A673 (cell line): ENCODE measurements around the gene PLA2G12A. TPM values are rescaled to one million over a fixed set of nuclear protein-coding genes. Genes with fewer than 3 reads are reported as not detected.

Source experiments
- BruUV-seq: library from RNA; stranded (reverse); fragments of 400-500 nt; replicated peaks from 2 replicates; lab custom pipeline; 2021; lab: Mats Ljungman, UMichigan
- CTCF ChIA-PET: fragments of 300-600 bp; sonication (Branson Sonifier 250); formaldehyde crosslinking; loops from one replicate; lab custom pipeline; 2022; ENCODE audit warnings: antibody characterized with exemption; lab: Charles Lee
- POLR2A ChIA-PET: fragments of 300-600 bp; sonication (Branson Sonifier 250); formaldehyde crosslinking; loops from one replicate; lab custom pipeline; 2022; ENCODE audit warnings: antibody characterized with exemption; ENCODE audit not compliant: low non-redundant PET; lab: Charles Lee
- DNase-seq: peaks from one replicate; pipeline ENCODE4 v3.0.0-alpha.2; 2015; ENCODE audit warnings: low spot score
- H3K27ac ChIP-seq: fragments of 200-600 bp; sonication (generic); 2 replicates; pipeline ENCODE4 v1.5.1; 2016; ENCODE audit warnings: mixed run types, low read depth, mild to moderate bottlenecking, mixed read lengths, antibody characterized with exemption, low read length; ENCODE audit not compliant: poor library complexity, severe bottlenecking
- H3K27me3 ChIP-seq: fragments of 200-600 bp; sonication (generic); replicated peaks from 2 replicates; pipeline ENCODE4 v1.6.1; 2017; ENCODE audit warnings: mixed run types, low read depth, mild to moderate bottlenecking, mixed read lengths, antibody characterized with exemption, low read length; ENCODE audit not compliant: insufficient read depth, poor library complexity
- H3K36me3 ChIP-seq: fragments of 200-600 bp; sonication (generic); 2 replicates; pipeline ENCODE4 v1.6.1; 2016; ENCODE audit warnings: mixed run types, mild to moderate bottlenecking, mixed read lengths, antibody characterized with exemption, low read length; ENCODE audit not compliant: insufficient read depth, poor library complexity, severe bottlenecking
- H3K4me1 ChIP-seq: fragments of 200-600 bp; sonication (generic); 2 replicates; pipeline ENCODE4 v1.6.1; 2017; ENCODE audit warnings: mixed run types, mild to moderate bottlenecking, mixed read lengths, antibody characterized with exemption, low read length; ENCODE audit not compliant: insufficient read depth, poor library complexity, severe bottlenecking
- H3K4me3 ChIP-seq: fragments of 200-600 bp; sonication (generic); 2 replicates; pipeline ENCODE4 v1.5.1; 2016; ENCODE audit warnings: low read depth, mixed run types, mild to moderate bottlenecking, mixed read lengths, low read length; ENCODE audit not compliant: poor library complexity, severe bottlenecking
- H3K9me3 ChIP-seq: fragments of 200-600 bp; sonication (generic); 2 replicates; pipeline ENCODE4 v1.6.1; 2016; ENCODE audit warnings: mixed run types, low read depth, mild to moderate bottlenecking, mixed read lengths, antibody characterized with exemption, low read length; ENCODE audit not compliant: poor library complexity, severe bottlenecking
- EZH2 ChIP-seq: fragments of 200-600 bp; sonication (generic); IDR thresholded peaks from 2 replicates; pipeline ENCODE4 v1.6.1; 2017; ENCODE audit warnings: borderline replicate concordance, low read depth, mild to moderate bottlenecking, mixed read lengths, antibody characterized with exemption, low read length; ENCODE audit not compliant: poor library complexity, severe bottlenecking
- intact Hi-C: fragments of 100-400 bp; cut with micrococcal nuclease; formaldehyde crosslinking; loops from one replicate; pipeline ENCODE4 v1.10.0; 2022; ENCODE audit not compliant: unreplicated experiment
- total RNA-seq: library from RNA; stranded (reverse); gene quantifications from 2 replicates; pipeline ENCODE4 v1.2.3, GENCODE V29; 2021
- TF ChIP-seq, protein P1 (sequence below): fragments of 300-800, 200-600 bp; sonication (generic); conservative IDR thresholded peaks from 2 replicates; pipeline ENCODE4 v1.5.1; 2017; ENCODE audit warnings: low read depth, mild to moderate bottlenecking, antibody characterized with exemption, low read length, moderate library complexity, mixed read lengths

Gene PLA2G12A
- total RNA-seq, 1 experiment from 2014 or later: 34.5 TPM

GRCh38 chr4:109745830-109746229 is 16.0 kb upstream of the PLA2G12A start:
- CTCF ChIA-PET: no interaction called here
- TF ChIP-seq, protein P1, sequence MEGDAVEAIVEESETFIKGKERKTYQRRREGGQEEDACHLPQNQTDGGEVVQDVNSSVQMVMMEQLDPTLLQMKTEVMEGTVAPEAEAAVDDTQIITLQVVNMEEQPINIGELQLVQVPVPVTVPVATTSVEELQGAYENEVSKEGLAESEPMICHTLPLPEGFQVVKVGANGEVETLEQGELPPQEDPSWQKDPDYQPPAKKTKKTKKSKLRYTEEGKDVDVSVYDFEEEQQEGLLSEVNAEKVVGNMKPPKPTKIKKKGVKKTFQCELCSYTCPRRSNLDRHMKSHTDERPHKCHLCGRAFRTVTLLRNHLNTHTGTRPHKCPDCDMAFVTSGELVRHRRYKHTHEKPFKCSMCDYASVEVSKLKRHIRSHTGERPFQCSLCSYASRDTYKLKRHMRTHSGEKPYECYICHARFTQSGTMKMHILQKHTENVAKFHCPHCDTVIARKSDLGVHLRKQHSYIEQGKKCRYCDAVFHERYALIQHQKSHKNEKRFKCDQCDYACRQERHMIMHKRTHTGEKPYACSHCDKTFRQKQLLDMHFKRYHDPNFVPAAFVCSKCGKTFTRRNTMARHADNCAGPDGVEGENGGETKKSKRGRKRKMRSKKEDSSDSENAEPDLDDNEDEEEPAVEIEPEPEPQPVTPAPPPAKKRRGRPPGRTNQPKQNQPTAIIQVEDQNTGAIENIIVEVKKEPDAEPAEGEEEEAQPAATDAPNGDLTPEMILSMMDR: no peak
- TF ChIP-seq EZH2: no peak
- BruUV-seq: no TSS peak
- no peaks in the 10 kb centered on the region for H3K4me1 ChIP-seq
- no peaks in the 10 kb centered on the region for H3K27me3 ChIP-seq
- no peak overlapping the region for H3K27ac ChIP-seq
- POLR2A ChIA-PET: no interaction called here
- no peak for DNase-seq
- intact Hi-C loops: no loop called here
- H3K4me3 ChIP-seq: no peak overlapping the region
- no peaks in the 10 kb centered on the region for H3K9me3 ChIP-seq
- no peaks in the 10 kb centered on the region for H3K36me3 ChIP-seq

GRCh38 chr4:109739547-109739946 is 9.7 kb upstream of the PLA2G12A start:
- CTCF ChIA-PET: no interaction called here

DNA sequence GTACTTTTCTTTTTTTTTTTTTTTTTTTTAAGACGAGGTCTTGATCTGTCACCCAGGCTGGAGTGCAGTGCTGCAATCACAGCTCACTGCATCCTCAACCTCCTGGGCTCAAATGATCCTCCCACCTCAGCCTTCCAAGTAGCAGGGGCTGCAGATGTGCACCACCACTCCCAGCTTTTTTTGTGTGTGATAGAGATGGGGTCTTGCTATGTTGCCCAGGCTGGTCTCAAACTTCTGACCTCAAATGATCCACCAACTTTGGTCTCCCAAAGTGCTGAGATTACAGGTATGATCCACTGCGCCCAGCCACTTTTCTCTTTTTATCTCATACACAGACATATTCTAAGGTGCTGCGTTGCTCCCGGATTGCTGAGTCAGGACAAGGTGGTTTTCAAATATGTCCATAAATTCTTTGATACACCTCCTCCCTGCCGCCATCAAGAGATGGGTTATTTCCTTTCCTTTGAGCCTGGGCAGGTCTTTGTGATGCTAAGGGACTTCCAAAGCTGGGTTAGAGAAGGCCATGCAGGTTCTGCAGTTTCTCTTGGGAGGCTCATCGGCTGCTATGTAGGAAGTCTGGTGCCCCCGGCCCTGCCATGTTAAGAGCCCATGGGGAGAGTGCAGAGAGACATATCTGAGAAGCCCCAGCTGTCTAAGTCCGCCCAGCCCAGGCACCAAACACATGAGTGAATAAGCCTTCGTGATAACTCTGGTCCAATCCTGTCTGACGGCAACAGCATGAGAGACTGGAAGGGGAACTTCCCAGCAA is 8.4 kb upstream of the PLA2G12A start:
- no peaks in the 10 kb centered on the region for H3K4me1 ChIP-seq
- H3K27me3 ChIP-seq: no peaks in the 10 kb centered on the region
- no peak for DNase-seq
- intact Hi-C loops: no loop called here
- ChIA-PET POLR2A (no interaction called here), CTCF (no interaction called here)
- H3K4me3 ChIP-seq: no peak overlapping the region
- no peak overlapping the region for H3K27ac ChIP-seq
- BruUV-seq: no TSS peak
- TF ChIP-seq, protein P1: no peak
- no peak for TF ChIP-seq EZH2
- H3K9me3 ChIP-seq: no peaks in the 10 kb centered on the region
- no peaks in the 10 kb centered on the region for H3K36me3 ChIP-seq

More at GRCh38 chr4:109739547-109739946, 9.7 kb upstream of the PLA2G12A start:
- no TSS peak for BruUV-seq
- no peaks in the 10 kb centered on the region for H3K36me3 ChIP-seq
- no peaks in the 10 kb centered on the region for H3K27me3 ChIP-seq
- H3K4me1 ChIP-seq: no peaks in the 10 kb centered on the region
- intact Hi-C loops: no loop called here
- DNase-seq: no peak
- POLR2A ChIA-PET: no interaction called here
- H3K27ac ChIP-seq: no peak overlapping the region
- no peak overlapping the region for H3K4me3 ChIP-seq
- TF ChIP-seq, protein P1: no peak
- no peak for TF ChIP-seq EZH2
- no peaks in the 10 kb centered on the region for H3K9me3 ChIP-seq
